ENCODE results near the gene SH2D3A. TPM values are rescaled to one million over a fixed set of nuclear protein-coding genes. Genes with fewer than 3 reads are reported as not detected.

SH2D3A gene
- polyA plus RNA-seq, 3 donors = 0.11 TPM; not detected in 2

- H3K27me3 ChIP-seq (ENCODE audit: control insufficient read depth in 2 of 2, insufficient read depth in 2 of 2, low read length in 2 of 2) = peaks cover 0 to 8% of the 10 kb centered on the region in 2 donors
- Mint-ChIP-seq H3K36me3 (peaks cover 10 to 11% of the 10 kb centered on the region in 2 donors), H3K9me3 (peaks cover 0 to 3% (median 0%) of the 10 kb centered on the region in 7 donors), H3K27ac (peak within 1 kb of the TSS; percentile 89 to 95 (median 92)), H3K4me3 (peak within 1 kb of the TSS; percentile 90 to 95), H3K4me1 (peaks cover 47% of the 10 kb centered on the region), H3K27me3 (ENCODE audit: low read depth in 3 of 3) (peaks cover 9 to 27% (median 22%) of the 10 kb centered on the region in 3 donors)
- peak; percentile 65 to 75 (median 72) for DNase-seq
- peaks cover 14% of the 10 kb centered on the region for H3K79me2 ChIP-seq (ENCODE audit: insufficient read depth, low read length)
- intact Hi-C loops (cut with micrococcal nuclease) = loop anchor here (2.0 to 5.0 kb wide), 5 partner anchors 33 to 312 kb away; partner anchors contain the start of gene VAV1 (in 1 of the 2)
- H4K20me1 ChIP-seq (ENCODE audit: insufficient read depth, low read length) = peaks cover 11% of the 10 kb centered on the region
- no peaks in the 10 kb centered on the region for H3K9me3 ChIP-seq (replicated peaks in 1 of 2; ENCODE audit: control insufficient read depth in 1 of 2, insufficient read depth in 1 of 2, low read length in 2 of 2)
- no peak for TF ChIP-seq CTCF (IDR thresholded peaks at IDR 0.05)
- peaks cover 2 to 11% of the 10 kb centered on the region in 2 donors for H3K36me3 ChIP-seq (replicated peaks in 1 of 2; ENCODE audit: control insufficient read depth in 1 of 2, insufficient read depth in 2 of 2, low read length in 2 of 2)
- H3K27ac ChIP-seq (ENCODE audit: low read depth in 1 of 2, low read length in 2 of 2) = peak within 1 kb of the TSS; percentile 60 to 67
- peak within 1 kb of the TSS; percentile 40 to 97 (median 48) for H3K4me3 ChIP-seq (replicated peaks in 1 of 3; ENCODE audit: low read depth in 2 of 3, low read length in 3 of 3)
- WGBS (ENCODE audit: insufficient coverage) = 0% methylated on average over 13 of the region's 47 CpGs
- H3K9ac ChIP-seq (ENCODE audit: insufficient read depth, low read length, poor library complexity, severe bottlenecking) = peak within 1 kb of the TSS; percentile 48
- peak within 1 kb of the TSS; percentile 84 for H3K4me2 ChIP-seq (replicated peaks; ENCODE audit: extremely low read depth, low read length, poor library complexity, severe bottlenecking)
- peak within 1 kb of the TSS; percentile 76 for H2AFZ ChIP-seq (ENCODE audit: insufficient read depth, low read depth, low read length, poor library complexity, severe bottlenecking)
- H3K4me1 ChIP-seq (ENCODE audit: control insufficient read depth in 1 of 2, insufficient read depth in 2 of 2, low read length in 2 of 2) = peaks cover 50 to 56% of the 10 kb centered on the region in 2 donors
Observed at GRCh38 chr19:6739390-6739882, 27.8 kb downstream of the SH2D3A start, which contains the start of gene TRIP10. Gene TRIP10, plus strand, starts transcription at chr19:6739680. Its CDS starts 82 bp downstream, at chr19:6739762.

GRCh38 chr19:6738787-6739389, 28.3 kb downstream of the SH2D3A start:
- H3K4me3 ChIP-seq (replicated peaks in 1 of 3; ENCODE audit: low read depth in 2 of 3, low read length in 3 of 3) = peak overlapping the region; percentile 34 to 97 (median 40)
- peaks cover 48% of the 10 kb centered on the region for H3K4me1 Mint-ChIP-seq
- no peaks in the 10 kb centered on the region for H3K9me3 ChIP-seq (replicated peaks in 1 of 2; ENCODE audit: control insufficient read depth in 1 of 2, insufficient read depth in 1 of 2, low read length in 2 of 2)
- peak overlapping the region; percentile 24 for H3K9ac ChIP-seq (ENCODE audit: insufficient read depth, low read length, poor library complexity, severe bottlenecking)
- H3K36me3 Mint-ChIP-seq = peaks cover 15 to 16% of the 10 kb centered on the region in 2 donors
- intact Hi-C loops (cut with micrococcal nuclease) = loop anchor here (2.0 to 5.0 kb wide), 5 partner anchors 34 to 312 kb away; partner anchors contain the start of gene VAV1 (in 1 of the 2)
- H3K4me3 Mint-ChIP-seq = peak overlapping the region; percentile 90 to 95
- peak overlapping the region; percentile 60 to 67 for H3K27ac ChIP-seq (ENCODE audit: low read depth in 1 of 2, low read length in 2 of 2)
- TF ChIP-seq CTCF (IDR thresholded peaks at IDR 0.05) = no peak
- H3K27ac Mint-ChIP-seq = peak overlapping the region; percentile 89 to 95 (median 92)
- H3K79me2 ChIP-seq (ENCODE audit: insufficient read depth, low read length) = peaks cover 14% of the 10 kb centered on the region
- H3K4me2 ChIP-seq (replicated peaks; ENCODE audit: extremely low read depth, low read length, poor library complexity, severe bottlenecking) = peak overlapping the region; percentile 84
- peaks cover 50 to 56% of the 10 kb centered on the region in 2 donors for H3K4me1 ChIP-seq (ENCODE audit: control insufficient read depth in 1 of 2, insufficient read depth in 2 of 2, low read length in 2 of 2)
- H3K27me3 ChIP-seq (ENCODE audit: control insufficient read depth in 2 of 2, insufficient read depth in 2 of 2, low read length in 2 of 2) = peaks cover 0 to 8% of the 10 kb centered on the region in 2 donors
- H4K20me1 ChIP-seq (ENCODE audit: insufficient read depth, low read length) = peaks cover 11% of the 10 kb centered on the region
- DNase-seq = peak in 1 of 3 donors; percentile 33
- peaks cover 8 to 23% (median 22%) of the 10 kb centered on the region in 3 donors for H3K27me3 Mint-ChIP-seq (ENCODE audit: low read depth in 3 of 3)
- peak overlapping the region; percentile 76 for H2AFZ ChIP-seq (ENCODE audit: insufficient read depth, low read depth, low read length, poor library complexity, severe bottlenecking)
- 10% methylated on average over 20 of the region's 24 CpGs for WGBS (ENCODE audit: insufficient coverage)
- H3K36me3 ChIP-seq (replicated peaks in 1 of 2; ENCODE audit: control insufficient read depth in 1 of 2, insufficient read depth in 2 of 2, low read length in 2 of 2) = peaks cover 2 to 16% of the 10 kb centered on the region in 2 donors
- no peaks in the 10 kb centered on the region for H3K9me3 Mint-ChIP-seq

Measured in CD14-positive monocyte (primary cell).